HepG2 (cell line): ENCODE measurements around the gene PDS5B. TPM values are rescaled to one million over a fixed set of nuclear protein-coding genes. Genes with fewer than 3 reads are reported as not detected.

ENCODE experiments used
- ATAC-seq: fragments of 200-7000 bp; cut with Tn5 transposase; 3 replicates; pipeline ENCODE4 v1.9.1; 2020; ENCODE audit warnings: mild to moderate bottlenecking, moderate library complexity
- BruUV-seq: library from RNA; stranded (reverse); fragments of 400-500 nt; replicated peaks from 2 replicates; lab custom pipeline; 2021; lab: Mats Ljungman, UMichigan
- CTCF ChIA-PET: fragments of 300-600 bp; formaldehyde crosslinking; extraction: SDS; loops from one replicate; lab custom pipeline; 2021; ENCODE audit warnings: low total read pairs, inconsistent platforms, low intra/inter-chr PET ratio; lab: Yijun Ruan, JAX
- POLR2A ChIA-PET: fragments of 350-600 bp; sonication (Branson Sonifier 250); formaldehyde crosslinking; loops from one replicate; lab custom pipeline; 2020; ENCODE audit warnings: antibody characterized with exemption, inconsistent platforms; lab: Yijun Ruan, JAX
- DNase-seq: peaks from one replicate; pipeline ENCODE4 v3.0.0-alpha.2; 2015; ENCODE audit warnings: low spot score
- FAIRE-seq: peaks from 3 replicates; lab custom pipeline; 2011; peaks lifted over from hg19 to GRCh38; lab: Jason Lieb, UNC
- H2AFZ ChIP-seq: one replicate; pipeline ENCODE4 v1.6.1; 2011; ENCODE audit warnings: low read length, inconsistent platforms
- H3K27ac ChIP-seq: fragments of 300-600 bp; 3 replicates; pipeline ENCODE4 v1.8.0; 2011; ENCODE audit warnings: mixed run types, mild to moderate bottlenecking, mixed read lengths, low read length, inconsistent platforms; ENCODE audit not compliant: insufficient read depth; ENCODE audit errors: extremely low read length
- H3K27me3 ChIP-seq, 2 experiments: fragments of 200-600 bp in 1 of 2; 2 replicates in 1 of 2; 3 replicates in 1 of 2; pipeline versions ENCODE4 v1.6.0 to v1.8.0; 2011; ENCODE audit warnings: low read length in 2 of 2, mild to moderate bottlenecking in 2 of 2, moderate library complexity in 2 of 2, inconsistent platforms in 1 of 2; ENCODE audit not compliant: insufficient read depth in 2 of 2, control insufficient read depth in 1 of 2
- H3K36me3 ChIP-seq, 2 experiments: fragments of 200-600 bp in 1 of 2; replicated peaks in 1 of 2; 2 replicates in 1 of 2; 3 replicates in 1 of 2; pipeline versions ENCODE4 v1.5.1 to v1.8.0; 2011; ENCODE audit warnings: low read length in 2 of 2, inconsistent platforms in 1 of 2; ENCODE audit not compliant: insufficient read depth in 2 of 2, control insufficient read depth in 1 of 2
- H3K4me1 ChIP-seq: 2 replicates; pipeline ENCODE4 v1.5.1; 2012; ENCODE audit warnings: low read length, inconsistent platforms; ENCODE audit not compliant: insufficient read depth
- H3K4me2 ChIP-seq: 2 replicates; pipeline ENCODE4 v1.6.0; 2011; ENCODE audit warnings: low read depth, low read length, inconsistent platforms
- H3K4me3 ChIP-seq, 3 experiments: fragments of 200-600 bp in 1 of 3; sonication (generic), shearing (Covaris generic) in 1 of 3; replicated peaks in 1 of 3; 2 replicates each; pipeline ENCODE4 v1.5.1; 2011 to 2016; ENCODE audit warnings: low read length in 3 of 3, inconsistent platforms in 2 of 3, low read depth in 2 of 3, mild to moderate bottlenecking in 2 of 3, control low read depth in 1 of 3, mixed read lengths in 1 of 3; ENCODE audit not compliant: insufficient read depth in 1 of 3
- H3K79me2 ChIP-seq: one replicate; pipeline ENCODE4 v1.6.1; 2011; ENCODE audit warnings: low read length, inconsistent platforms; ENCODE audit not compliant: insufficient read depth
- H3K9ac ChIP-seq: 2 replicates; pipeline ENCODE4 v1.6.0; 2011; ENCODE audit warnings: mild to moderate bottlenecking, low read depth, low read length, inconsistent platforms; ENCODE audit not compliant: insufficient read depth
- H3K9me3 ChIP-seq: 2 replicates; pipeline ENCODE4 v1.5.1; 2012; ENCODE audit warnings: mild to moderate bottlenecking, low read length
- H4K20me1 ChIP-seq: 2 replicates; pipeline ENCODE4 v1.6.0; 2011; ENCODE audit warnings: inconsistent platforms, mild to moderate bottlenecking, low read length, moderate library complexity; ENCODE audit not compliant: insufficient read depth
- GTF3A ChIP-seq: sonication (generic); formaldehyde crosslinking; conservative IDR thresholded peaks from 2 replicates; pipeline ENCODE4 v1.4.0; 2020; ENCODE audit warnings: mild to moderate bottlenecking, missing genetic modification reagents
- PAF1 ChIP-seq: IDR thresholded peaks from 2 replicates; pipeline ENCODE4 v1.6.1; 2016; ENCODE audit warnings: missing genetic modification reagents, missing compliant biosample characterization
- SIN3A ChIP-seq: IDR thresholded peaks from 2 replicates; pipeline ENCODE4 v1.6.1; 2011; ENCODE audit warnings: low read depth, mild to moderate bottlenecking, control low read depth, low read length, borderline replicate concordance
- U2AF1 ChIP-seq: fragments of 200-400 bp; formaldehyde crosslinking; optimal IDR thresholded peaks from 2 replicates; pipeline ENCODE3; 2017; ENCODE audit warnings: mild to moderate bottlenecking, low read depth, low read length
- YEATS2 ChIP-seq: sonication (generic); formaldehyde crosslinking; IDR thresholded peaks from 2 replicates; pipeline ENCODE4 v1.4.0; 2020; ENCODE audit warnings: missing genetic modification reagents, borderline replicate concordance
- ZNF383 ChIP-seq: sonication (generic); formaldehyde crosslinking; IDR thresholded peaks from 2 replicates; pipeline ENCODE4 v1.4.0; 2020; ENCODE audit warnings: missing genetic modification reagents, mild to moderate bottlenecking, borderline replicate concordance
- ZNF530 ChIP-seq: sonication (generic); formaldehyde crosslinking; IDR thresholded peaks from 2 replicates; pipeline ENCODE4 v1.5.0; 2020; ENCODE audit warnings: low read depth, mild to moderate bottlenecking, missing genetic modification reagents
- ZNF674 ChIP-seq: sonication (generic); formaldehyde crosslinking; IDR thresholded peaks from 2 replicates; pipeline ENCODE4 v1.5.0; 2020; ENCODE audit warnings: low read depth, mild to moderate bottlenecking, missing genetic modification reagents
- WGBS: methylation state at CpG from one replicate; pipeline ENCODE4 v1.1.6; 2017; ENCODE audit warnings: low lambda C conversion rate; 5-methylcytosine and 5-hydroxymethylcytosine counted together
- in situ Hi-C: cut with HindIII; loops from 2 replicates; pipeline ENCODE4 v1.10.0; 2017; ENCODE audit warnings: low pct_unique_long_range_greater_than_20kb; ENCODE audit not compliant: extremely low pct_ligation_motif_present
- intact Hi-C: fragments of 100-400 bp; cut with micrococcal nuclease; formaldehyde crosslinking; loops from one replicate; pipeline ENCODE4 v1.10.0; 2022; ENCODE audit not compliant: unreplicated experiment
- polyA plus RNA-seq, 8 experiments: library from polyadenylated mRNA; depleted of rRNA in 3 of 8; stranded (reverse) in 7 of 8; unstranded in 1 of 8; fragments of >200 nt; fragmentation: Illumina TruSeq in 4 of 8; extraction: Trizol in 4 of 8; gene quantifications; 2 replicates each; pipeline versions ENCODE4 v1.2.1 to v1.2.3, GENCODE V29; 2011 to 2016; ENCODE audit warnings: low read depth in 4 of 8, missing spikeins in 1 of 8, mixed read lengths in 1 of 8; ENCODE audit not compliant: insufficient read depth in 1 of 8
- total RNA-seq, 5 experiments: library from RNA; depleted of rRNA; stranded (reverse); fragments of >200 nt; fragmentation: Illumina TruSeq; extraction: Trizol; gene quantifications; 2 replicates each; pipeline ENCODE4 v1.2.3, GENCODE V29; 2016; ENCODE audit warnings: low read depth in 1 of 5
- TF ChIP-seq, protein P1 (sequence below): sonication (generic); formaldehyde crosslinking; IDR thresholded peaks from 2 replicates; pipeline ENCODE4 v1.4.0; 2020; ENCODE audit warnings: missing genetic modification reagents
- TF ChIP-seq, protein P2 (sequence below): sonication (generic); formaldehyde crosslinking; IDR thresholded peaks from 2 replicates; pipeline ENCODE4 v1.8.0; 2022; ENCODE audit warnings: mild to moderate bottlenecking, missing genetic modification reagents, moderate library complexity
- TF ChIP-seq, protein P3 (sequence below): sonication (generic); formaldehyde crosslinking; IDR thresholded peaks from 2 replicates; pipeline ENCODE4 v1.8.1; 2022; ENCODE audit warnings: low read depth, mild to moderate bottlenecking, missing genetic modification reagents
- TF ChIP-seq, protein P4 (sequence below): sonication (generic); formaldehyde crosslinking; conservative IDR thresholded peaks from 2 replicates; pipeline ENCODE4 v1.4.0; 2020; ENCODE audit warnings: missing genetic modification reagents

PDS5B gene
- total and polyA plus RNA-seq, 2 of the 13 experiments (the other 11 are each of a cell fraction or from before 2014, with no cell fraction given), result 5.8 to 24.6 TPM

DNA sequence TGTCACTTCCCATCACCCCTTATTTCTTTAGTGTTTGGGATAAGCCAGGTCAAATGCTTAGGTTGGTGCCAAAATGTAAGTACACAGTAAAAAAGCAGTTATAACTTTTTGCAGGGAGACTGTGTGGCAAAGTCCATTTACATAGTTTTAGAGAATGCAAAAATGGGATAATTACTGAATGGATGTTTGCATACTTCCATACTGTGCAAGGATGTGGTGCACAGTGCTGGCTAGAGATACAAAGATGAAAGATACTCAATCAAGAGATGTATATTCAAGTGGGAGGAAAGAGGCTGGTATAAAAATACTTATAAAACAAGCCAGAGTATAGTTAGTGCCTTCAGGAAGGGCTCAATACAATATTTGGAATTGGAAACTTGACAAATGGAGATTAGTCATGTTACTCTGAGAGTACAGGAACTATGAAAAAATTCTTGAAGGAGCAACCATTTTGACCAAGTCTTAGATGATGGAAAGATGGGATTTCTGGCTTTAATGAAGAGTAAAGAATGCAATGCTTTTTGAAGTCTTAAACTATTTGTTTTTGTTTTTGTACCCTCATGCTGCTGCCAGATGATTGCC is 8.0 kb downstream of the PDS5B start:
- ATAC-seq, result no peak
- no peak for FAIRE-seq
- DNase-seq, result no peak
- Histone ChIP-seq H3K4me2 (no peak overlapping the region), H3K4me1 (peaks cover 44% of the 10 kb centered on the region), H3K9me3 (no peaks in the 10 kb centered on the region), H3K79me2 (peaks cover 94% of the 10 kb centered on the region), H2AFZ (no peak overlapping the region), H3K9ac (no peak overlapping the region), H4K20me1 (peaks cover 14% of the 10 kb centered on the region), H3K27me3 (no peaks in the 10 kb centered on the region), H3K27ac (no peak overlapping the region), H3K36me3 (no peaks in the 10 kb centered on the region), H3K4me3 (no peak overlapping the region)
- in situ Hi-C loops (loop anchor here (5.0 to 25.0 kb wide), 2 partner anchors 33 to 943 kb away; no protein-coding TSS in a partner anchor), intact Hi-C loops (no loop called here)
- POLR2A ChIA-PET, result no interaction called here
- no peak for TF ChIP-seq PAF1 (CRISPR knock-in tag)
- CTCF ChIA-PET, result no interaction called here
- BruUV-seq, result no TSS peak

DNA sequence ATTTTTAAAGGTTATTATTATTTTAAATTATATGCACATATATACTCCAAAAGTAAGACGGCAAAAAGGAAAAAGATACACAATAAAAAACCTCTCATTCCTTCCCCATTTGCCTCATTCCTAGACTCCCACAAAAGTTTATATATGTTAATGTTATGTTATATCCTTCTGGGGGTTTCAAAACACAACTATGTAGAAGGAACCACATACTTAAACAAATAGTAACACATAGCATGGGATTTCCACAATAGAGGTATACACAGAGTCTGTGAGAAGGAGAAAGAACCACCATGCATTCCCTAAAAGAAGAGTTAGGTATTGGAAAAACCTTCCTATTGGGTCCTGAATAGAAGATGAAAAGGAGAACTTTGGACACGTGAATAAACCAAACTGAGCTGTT is 9.1 kb downstream of the PDS5B start:
- Histone ChIP-seq H3K9ac (no peak overlapping the region), H3K27ac (no peak overlapping the region), H3K79me2 (peaks cover 93% of the 10 kb centered on the region), H3K9me3 (no peaks in the 10 kb centered on the region)
- no peak for ATAC-seq
- BruUV-seq, result no TSS peak
- TF ChIP-seq ZNF530, result no peak
- TF ChIP-seq ZNF674 (CRISPR knock-in tag), result no peak
- TF ChIP-seq SIN3A, result no peak
- TF ChIP-seq, protein P1, sequence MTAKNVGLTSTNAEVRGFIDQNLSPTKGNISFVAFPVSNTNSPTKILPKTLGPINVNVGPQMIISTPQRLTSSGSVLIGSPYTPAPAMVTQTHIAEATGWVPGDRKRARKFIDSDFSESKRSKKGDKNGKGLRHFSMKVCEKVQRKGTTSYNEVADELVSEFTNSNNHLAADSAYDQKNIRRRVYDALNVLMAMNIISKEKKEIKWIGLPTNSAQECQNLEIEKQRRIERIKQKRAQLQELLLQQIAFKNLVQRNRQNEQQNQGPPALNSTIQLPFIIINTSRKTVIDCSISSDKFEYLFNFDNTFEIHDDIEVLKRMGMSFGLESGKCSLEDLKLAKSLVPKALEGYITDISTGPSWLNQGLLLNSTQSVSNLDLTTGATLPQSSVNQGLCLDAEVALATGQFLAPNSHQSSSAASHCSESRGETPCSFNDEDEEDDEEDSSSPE (CRISPR knock-in tag), result no peak
- no peak for TF ChIP-seq ZNF383 (CRISPR knock-in tag)
- TF ChIP-seq, protein P2, sequence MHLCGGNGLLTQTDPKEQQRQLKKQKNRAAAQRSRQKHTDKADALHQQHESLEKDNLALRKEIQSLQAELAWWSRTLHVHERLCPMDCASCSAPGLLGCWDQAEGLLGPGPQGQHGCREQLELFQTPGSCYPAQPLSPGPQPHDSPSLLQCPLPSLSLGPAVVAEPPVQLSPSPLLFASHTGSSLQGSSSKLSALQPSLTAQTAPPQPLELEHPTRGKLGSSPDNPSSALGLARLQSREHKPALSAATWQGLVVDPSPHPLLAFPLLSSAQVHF (CRISPR knock-in tag), result no peak
- no peak for TF ChIP-seq U2AF1
- no peak for TF ChIP-seq YEATS2 (CRISPR knock-in tag)
- TF ChIP-seq, protein P3, sequence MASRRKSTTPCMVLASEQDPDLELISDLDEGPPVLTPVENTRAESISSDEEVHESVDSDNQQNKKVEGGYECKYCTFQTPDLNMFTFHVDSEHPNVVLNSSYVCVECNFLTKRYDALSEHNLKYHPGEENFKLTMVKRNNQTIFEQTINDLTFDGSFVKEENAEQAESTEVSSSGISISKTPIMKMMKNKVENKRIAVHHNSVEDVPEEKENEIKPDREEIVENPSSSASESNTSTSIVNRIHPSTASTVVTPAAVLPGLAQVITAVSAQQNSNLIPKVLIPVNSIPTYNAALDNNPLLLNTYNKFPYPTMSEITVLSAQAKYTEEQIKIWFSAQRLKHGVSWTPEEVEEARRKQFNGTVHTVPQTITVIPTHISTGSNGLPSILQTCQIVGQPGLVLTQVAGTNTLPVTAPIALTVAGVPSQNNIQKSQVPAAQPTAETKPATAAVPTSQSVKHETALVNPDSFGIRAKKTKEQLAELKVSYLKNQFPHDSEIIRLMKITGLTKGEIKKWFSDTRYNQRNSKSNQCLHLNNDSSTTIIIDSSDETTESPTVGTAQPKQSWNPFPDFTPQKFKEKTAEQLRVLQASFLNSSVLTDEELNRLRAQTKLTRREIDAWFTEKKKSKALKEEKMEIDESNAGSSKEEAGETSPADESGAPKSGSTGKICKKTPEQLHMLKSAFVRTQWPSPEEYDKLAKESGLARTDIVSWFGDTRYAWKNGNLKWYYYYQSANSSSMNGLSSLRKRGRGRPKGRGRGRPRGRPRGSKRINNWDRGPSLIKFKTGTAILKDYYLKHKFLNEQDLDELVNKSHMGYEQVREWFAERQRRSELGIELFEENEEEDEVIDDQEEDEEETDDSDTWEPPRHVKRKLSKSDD (CRISPR knock-in tag), result no peak
- TF ChIP-seq GTF3A (CRISPR knock-in tag), result no peak
- TF ChIP-seq, protein P4, sequence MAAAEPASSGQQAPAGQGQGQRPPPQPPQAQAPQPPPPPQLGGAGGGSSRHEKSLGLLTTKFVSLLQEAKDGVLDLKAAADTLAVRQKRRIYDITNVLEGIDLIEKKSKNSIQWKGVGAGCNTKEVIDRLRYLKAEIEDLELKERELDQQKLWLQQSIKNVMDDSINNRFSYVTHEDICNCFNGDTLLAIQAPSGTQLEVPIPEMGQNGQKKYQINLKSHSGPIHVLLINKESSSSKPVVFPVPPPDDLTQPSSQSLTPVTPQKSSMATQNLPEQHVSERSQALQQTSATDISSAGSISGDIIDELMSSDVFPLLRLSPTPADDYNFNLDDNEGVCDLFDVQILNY, result no peak
- TF ChIP-seq, all 625 proteins: peak for 0
- no peak overlapping the region for H2AFZ ChIP-seq
- in situ Hi-C loops, result loop anchor here (25.0 kb wide), 1 partner anchor 942 kb away; no protein-coding TSS in a partner anchor
- WGBS, result 86% methylated on average over 2 of the region's 2 CpGs
- H3K4me3 ChIP-seq, result no peak overlapping the region
- no peak for DNase-seq
- no peak overlapping the region for H3K4me2 ChIP-seq
- H3K4me1 ChIP-seq, result peaks cover 41% of the 10 kb centered on the region
- CTCF ChIA-PET, result no interaction called here
- peaks cover 14% of the 10 kb centered on the region for H4K20me1 ChIP-seq
- no peaks in the 10 kb centered on the region for H3K36me3 ChIP-seq
- H3K27me3 ChIP-seq, result no peaks in the 10 kb centered on the region
- no peak for FAIRE-seq
- intact Hi-C loops, result no loop called here
- POLR2A ChIA-PET, result no interaction called here
